ENCODE results near the gene INTS3. TPM values are rescaled to one million over a fixed set of nuclear protein-coding genes. Genes with fewer than 3 reads are reported as not detected.
"Not testable (repeated sequence)": the region's sequence is repeated elsewhere in the genome, so short reads cannot be mapped to it uniquely, and the experiment has no call there.

INTS3 gene
- total RNA-seq, 2 experiments from 2014 or later, result 52.0 to 58.0 TPM

DNA sequence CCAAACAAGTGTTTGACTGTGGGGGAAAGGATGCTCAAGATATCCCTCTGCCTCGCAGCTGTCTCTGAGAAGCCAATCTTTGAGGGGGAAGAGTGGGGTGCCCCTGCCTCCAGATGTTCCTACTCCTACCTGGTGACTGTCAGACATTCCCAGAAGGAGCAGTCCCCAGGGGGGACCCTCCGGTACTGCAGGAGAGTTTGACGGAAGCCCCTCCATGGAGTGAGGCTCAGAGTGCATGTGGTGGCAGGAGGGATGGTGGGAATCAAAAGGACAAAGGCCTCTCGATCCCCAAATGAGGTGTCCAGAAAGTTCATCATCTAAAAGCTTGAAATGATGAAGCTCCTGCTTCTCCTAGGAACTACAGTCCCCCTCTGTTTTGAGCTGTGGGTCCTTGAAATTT is 52.7 kb downstream of the INTS3 start:
- Mint-ChIP-seq H3K4me1 (peaks cover 19% of the 10 kb centered on the region), H3K27ac (no peak overlapping the region), H3K9me3 (ENCODE audit: low read depth) (no peaks in the 10 kb centered on the region), H3K36me3 (ENCODE audit: low read depth) (no peaks in the 10 kb centered on the region), H3K4me3 (no peak overlapping the region), H3K27me3 (no peaks in the 10 kb centered on the region)
- intact Hi-C loops (cut with DNase I, micrococcal nuclease), result no loop called here
- CTCF ChIA-PET, result interaction anchor here (0.5 to 0.7 kb wide), 2 partner anchors 16 to 26 kb away, joined by 3 to 4 read pairs; no protein-coding TSS in a partner anchor
- DNase-seq (no peak), ATAC-seq (no peak)
- POLR2A ChIA-PET, result no interaction called here

GRCh38 chr1:153782648-153783047 is 54.8 kb downstream of the INTS3 start:
- ATAC-seq; H3K9me3 Mint-ChIP-seq (ENCODE audit: low read depth); H3K36me3 Mint-ChIP-seq (ENCODE audit: low read depth); DNase-seq; H3K27me3 Mint-ChIP-seq; POLR2A ChIA-PET: not testable (repeated sequence)
- Mint-ChIP-seq H3K4me3 (peak overlapping the region; percentile 90), H3K27ac (peak overlapping the region; percentile 97), H3K4me1 (peaks cover 12% of the 10 kb centered on the region)
- intact Hi-C loops (cut with DNase I, micrococcal nuclease), result loop anchor here in 1 of 2 experiments (1.0 to 2.0 kb wide), 11 partner anchors 23 to 438 kb away; partner anchors contain the start of genes CHTOP, CRTC2, ILF2 and JTB
- CTCF ChIA-PET, result interaction anchor here (0.6 to 1.0 kb wide), 3 partner anchors 98 to 272 kb away, joined by 3 to 4 read pairs (median 3); no protein-coding TSS in a partner anchor

DNA sequence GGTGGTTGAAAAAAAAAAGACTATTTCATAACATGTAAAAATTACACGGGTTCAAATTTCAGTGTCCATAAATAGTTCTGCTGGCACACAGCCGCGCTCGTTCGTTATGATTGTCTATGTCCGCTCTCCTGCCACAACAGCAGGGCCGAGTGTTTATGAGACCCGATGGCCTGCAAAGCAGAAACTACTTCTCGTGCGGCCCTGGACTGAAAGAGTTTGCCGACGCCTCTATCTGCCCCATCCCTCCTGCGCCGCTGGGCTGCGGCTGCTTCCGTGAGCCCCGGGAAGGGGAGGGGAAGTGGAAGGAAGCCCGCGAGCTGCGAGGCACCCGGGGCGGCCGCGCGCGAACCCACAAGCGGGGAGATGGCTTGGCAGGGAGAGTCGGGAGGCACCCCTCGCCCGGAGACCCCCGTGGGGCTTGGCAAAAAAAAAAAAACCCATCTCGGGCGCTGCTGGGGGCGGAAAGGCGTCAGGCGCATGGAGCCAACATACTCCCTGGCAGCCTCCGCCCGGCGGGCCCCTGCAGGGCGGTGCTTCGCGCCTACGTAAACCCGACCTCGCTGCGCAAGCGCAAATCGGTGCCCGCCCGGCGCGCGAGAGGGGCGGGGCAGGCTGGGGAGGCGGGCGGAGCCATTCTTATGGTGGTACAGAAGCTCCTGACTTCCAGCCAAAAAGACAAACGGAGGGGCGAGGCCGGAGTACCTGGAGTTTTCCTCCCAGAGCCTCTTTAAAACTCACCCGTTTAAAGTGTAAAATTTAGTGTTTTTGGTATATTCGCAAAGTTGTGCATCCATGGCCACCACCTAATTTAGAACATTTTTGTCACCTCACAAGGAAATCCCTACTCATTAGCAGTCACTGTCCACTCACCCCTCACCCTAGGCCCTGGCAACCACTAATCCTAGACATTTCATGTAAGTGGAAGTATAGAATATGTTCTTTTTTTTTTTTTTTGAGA is 55.7 kb downstream of the INTS3 start:
- intact Hi-C loops (cut with DNase I, micrococcal nuclease), result loop anchor here in 1 of 2 experiments (1.0 to 2.0 kb wide), 11 partner anchors 22 to 437 kb away; partner anchors contain the start of genes CHTOP, CRTC2, ILF2 and JTB
- POLR2A ChIA-PET, result interaction anchor here (0.6 to 1.0 kb wide), 3 partner anchors 49 to 138 kb away, joined by 3 to 7 read pairs (median 4); no protein-coding TSS in a partner anchor
- Mint-ChIP-seq H3K4me1 (peaks cover 12% of the 10 kb centered on the region), H3K36me3 (ENCODE audit: low read depth) (no peaks in the 10 kb centered on the region), H3K9me3 (ENCODE audit: low read depth) (no peaks in the 10 kb centered on the region), H3K27ac (peak overlapping the region; percentile 97), H3K4me3 (peak overlapping the region; percentile 90), H3K27me3 (no peaks in the 10 kb centered on the region)
- CTCF ChIA-PET, result interaction anchor here (0.6 to 1.0 kb wide), 8 partner anchors 15 to 438 kb away, joined by 3 to 6 read pairs (median 3); partner anchors contain the start of genes GATAD2B, JTB and RPS27
- peak; percentile 96 for ATAC-seq
- peak; percentile 95 for DNase-seq

DNA sequence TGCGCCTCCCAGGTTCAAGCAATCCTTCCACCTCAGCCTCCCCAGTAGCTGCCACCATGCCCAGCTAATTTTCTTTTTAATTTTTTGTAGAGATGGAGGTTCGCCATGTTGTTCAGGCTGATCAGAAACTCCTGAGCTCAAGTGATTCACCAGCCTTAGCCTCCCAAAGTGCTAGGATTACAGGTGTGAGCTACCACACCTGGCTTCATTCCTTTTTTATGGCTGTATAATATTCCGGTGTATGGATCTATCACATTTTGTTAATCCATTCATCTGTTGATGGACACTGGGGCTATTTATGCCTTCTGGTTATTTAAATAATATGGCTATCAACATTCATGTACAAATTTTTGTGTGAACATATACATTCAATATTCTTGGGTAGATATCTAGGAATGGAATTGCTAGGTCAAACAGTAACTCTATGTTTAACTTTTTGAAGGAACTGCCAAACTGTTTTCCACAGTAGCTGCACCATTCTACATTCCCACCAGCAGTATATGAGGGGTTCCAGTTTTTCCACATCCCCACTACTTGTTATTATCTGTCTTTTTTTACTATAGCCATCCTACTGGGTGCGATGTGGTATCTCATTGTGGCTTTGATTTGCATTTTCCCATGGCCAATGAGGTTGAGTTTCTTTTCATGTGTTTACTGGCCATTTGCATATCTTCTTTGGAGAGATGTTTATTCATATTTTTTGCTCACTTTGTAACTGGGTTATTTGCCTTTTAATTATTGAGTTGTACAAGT is 58.4 kb downstream of the INTS3 start:
- Mint-ChIP-seq H3K36me3 (ENCODE audit: low read depth) (no peaks in the 10 kb centered on the region), H3K27me3 (peaks cover 3% of the 10 kb centered on the region), H3K9me3 (ENCODE audit: low read depth) (no peaks in the 10 kb centered on the region), H3K4me1 (peaks cover 31% of the 10 kb centered on the region), H3K27ac (no peak overlapping the region), H3K4me3 (no peak overlapping the region)
- ChIA-PET POLR2A (no interaction called here), CTCF (interaction anchor here (0.5 to 0.9 kb wide), 2 partner anchors 11 to 612 kb away, joined by 3 read pairs; no protein-coding TSS in a partner anchor)
- ATAC-seq (no peak), DNase-seq (no peak)
- intact Hi-C loops (cut with DNase I, micrococcal nuclease), result no loop called here

GRCh38 chr1:153789478-153790034 is 61.7 kb downstream of the INTS3 start:
- CTCF ChIA-PET, result interaction anchor here (0.6 to 1.8 kb wide), 6 partner anchors 9 to 858 kb away, joined by 3 to 4 read pairs (median 3); no protein-coding TSS in a partner anchor
- ATAC-seq, result no peak
- DNase-seq, result peak; percentile 34
- no peaks in the 10 kb centered on the region for H3K36me3 Mint-ChIP-seq (ENCODE audit: low read depth)
- H3K4me3 Mint-ChIP-seq, result no peak overlapping the region
- peaks cover 3% of the 10 kb centered on the region for H3K27me3 Mint-ChIP-seq
- H3K4me1 Mint-ChIP-seq, result peaks cover 25% of the 10 kb centered on the region
- peak overlapping the region; percentile 71 for H3K27ac Mint-ChIP-seq
- POLR2A ChIA-PET, result no interaction called here
- no peaks in the 10 kb centered on the region for H3K9me3 Mint-ChIP-seq (ENCODE audit: low read depth)
- intact Hi-C loops (cut with DNase I, micrococcal nuclease), result no loop called here

DNA sequence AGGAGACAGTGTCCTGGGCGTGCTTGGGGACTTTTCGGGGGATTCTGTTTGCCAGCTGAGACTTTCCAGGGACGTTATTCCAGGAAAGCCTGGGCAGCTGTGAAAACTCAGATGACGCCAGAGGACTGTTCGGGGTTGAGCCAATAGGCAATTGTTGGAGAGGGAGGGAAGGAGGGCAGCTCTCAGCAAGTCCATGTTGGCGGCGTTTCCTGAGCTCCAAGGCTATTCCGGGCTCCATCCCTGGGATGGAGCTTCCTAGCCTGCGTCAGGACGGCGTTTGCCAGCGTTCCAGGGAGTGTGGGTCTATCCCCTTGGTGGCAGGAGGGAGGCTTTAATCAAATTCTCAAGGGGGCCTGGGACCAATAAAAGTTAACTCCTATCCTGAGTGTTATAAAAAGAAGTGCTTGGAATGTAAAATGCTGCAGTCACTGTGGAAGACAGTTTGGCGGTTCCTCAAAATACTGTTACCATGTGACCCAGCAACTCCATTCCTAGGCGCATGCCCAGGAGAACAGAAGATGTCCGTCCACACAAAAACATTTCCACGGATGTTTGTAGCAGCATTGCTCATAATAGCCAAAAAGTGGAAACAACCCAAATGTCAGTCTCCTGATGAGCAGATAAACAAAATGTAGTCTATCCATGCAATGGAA is 62.6 kb downstream of the INTS3 start:
- DNase-seq (no peak), ATAC-seq (peak; percentile 6)
- ChIA-PET CTCF (interaction anchor here (0.6 to 1.8 kb wide), 9 partner anchors 8 to 859 kb away, joined by 3 to 5 read pairs (median 3); no protein-coding TSS in a partner anchor), POLR2A (interaction anchor here (1.6 kb wide), 1 partner anchor 200 kb away, joined by 7 read pairs; the partner anchor contains the start of gene RPS27)
- Mint-ChIP-seq H3K36me3 (ENCODE audit: low read depth) (no peaks in the 10 kb centered on the region), H3K27me3 (peaks cover 3% of the 10 kb centered on the region), H3K4me1 (peaks cover 25% of the 10 kb centered on the region), H3K4me3 (peak overlapping the region; percentile 1), H3K27ac (peak overlapping the region; percentile 71), H3K9me3 (ENCODE audit: low read depth) (no peaks in the 10 kb centered on the region)
- intact Hi-C loops (cut with DNase I, micrococcal nuclease), result no loop called here

- H3K27me3 Mint-ChIP-seq, result peaks cover 3% of the 10 kb centered on the region
Measured at GRCh38 chr1:153790966-153791647, 63.3 kb downstream of the INTS3 start.

DNA sequence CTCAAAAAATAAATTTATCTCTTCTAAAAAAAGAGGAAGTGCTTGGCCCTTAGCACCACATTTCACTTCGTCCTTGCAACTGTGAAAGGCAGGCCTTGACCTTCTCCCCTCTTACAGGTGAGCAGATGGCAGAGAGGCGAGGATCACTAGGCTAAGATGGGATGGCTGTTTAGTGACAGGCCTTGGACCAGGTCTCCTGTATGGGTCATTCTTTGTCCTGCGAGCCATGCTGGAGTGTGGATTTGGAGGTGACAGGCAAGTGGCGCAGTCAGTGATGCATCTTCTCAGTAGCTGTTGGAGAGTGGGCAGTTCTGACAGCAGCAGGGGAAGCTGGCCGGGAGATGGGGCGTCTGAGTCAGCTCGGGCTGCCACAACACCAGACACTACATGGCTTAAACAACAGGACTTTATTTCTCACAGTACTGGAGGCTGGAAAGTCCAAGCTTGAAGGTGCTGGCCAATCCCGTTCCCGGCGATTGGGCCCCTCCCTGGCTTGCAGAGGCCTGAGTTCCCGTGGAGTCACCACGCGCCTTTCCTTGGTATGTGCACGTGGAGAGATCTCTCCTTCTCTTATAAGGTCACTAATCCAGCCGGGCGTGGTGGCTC is 63.9 kb downstream of the INTS3 start:
- Mint-ChIP-seq H3K36me3 (ENCODE audit: low read depth) (no peaks in the 10 kb centered on the region), H3K4me1 (peaks cover 25% of the 10 kb centered on the region), H3K27ac (peak overlapping the region; percentile 53), H3K27me3 (peaks cover 3% of the 10 kb centered on the region), H3K4me3 (no peak overlapping the region), H3K9me3 (ENCODE audit: low read depth) (no peaks in the 10 kb centered on the region)
- DNase-seq (peak; percentile 61), ATAC-seq (peak; percentile 67)
- CTCF ChIA-PET, result interaction anchor here (0.6 to 2.1 kb wide), 4 partner anchors 13 to 256 kb away, joined by 4 to 9 read pairs (median 4); partner anchors contain the start of genes RAB13 and S100A6
- intact Hi-C loops (cut with DNase I, micrococcal nuclease), result no loop called here
- POLR2A ChIA-PET, result interaction anchor here (0.6 to 1.6 kb wide), 4 partner anchors 149 to 693 kb away, joined by 3 to 7 read pairs (median 3); partner anchors contain the start of genes JTB and RPS27

More at GRCh38 chr1:153790966-153791647, 63.3 kb downstream of the INTS3 start:
- Mint-ChIP-seq H3K27ac (peak overlapping the region; percentile 71), H3K4me3 (peak overlapping the region; percentile 1), H3K36me3 (ENCODE audit: low read depth) (no peaks in the 10 kb centered on the region), H3K4me1 (peaks cover 25% of the 10 kb centered on the region), H3K9me3 (ENCODE audit: low read depth) (no peaks in the 10 kb centered on the region)
- intact Hi-C loops (cut with DNase I, micrococcal nuclease), result no loop called here
- CTCF ChIA-PET, result interaction anchor here (0.6 to 2.1 kb wide), 6 partner anchors 13 to 196 kb away, joined by 3 to 9 read pairs (median 4); partner anchors contain the start of gene RAB13
- DNase-seq (peak; percentile 55), ATAC-seq (peak; percentile 94)
- POLR2A ChIA-PET, result interaction anchor here (0.6 to 1.6 kb wide), 2 partner anchors 150 to 199 kb away, joined by 3 to 7 read pairs; partner anchors contain the start of gene RPS27

- DNase-seq (no peak), ATAC-seq (no peak)
- Mint-ChIP-seq H3K27me3 (peaks cover 3% of the 10 kb centered on the region), H3K36me3 (ENCODE audit: low read depth) (no peaks in the 10 kb centered on the region), H3K4me1 (peaks cover 25% of the 10 kb centered on the region), H3K4me3 (no peak overlapping the region), H3K9me3 (ENCODE audit: low read depth) (no peaks in the 10 kb centered on the region), H3K27ac (no peak overlapping the region)
- ChIA-PET CTCF (interaction anchor here (0.6 to 2.1 kb wide), 3 partner anchors 129 to 257 kb away, joined by 4 to 9 read pairs (median 4); partner anchors contain the start of genes RAB13 and S100A6), POLR2A (no interaction called here)
- intact Hi-C loops (cut with DNase I, micrococcal nuclease), result no loop called here
Measured at GRCh38 chr1:153792631-153793041, 64.8 kb downstream of the INTS3 start.
